GM13977 (cell line): ENCODE results near the gene AQP6.

Source experiments
- DNase-seq: peaks from one replicate; pipeline ENCODE4 v3.0.0; 2012; ENCODE audit warnings: low spot score
- CTCF ChIP-seq: IDR thresholded peaks from 2 replicates; pipeline ENCODE4 v1.5.1; 2012; ENCODE audit warnings: mild to moderate bottlenecking, control low read depth; ENCODE audit not compliant: insufficient read depth; ENCODE audit errors: extremely low read depth, missing control alignments
- in situ Hi-C: fragments of 300-500 bp; cut with MboI; formaldehyde crosslinking; loops from one replicate; pipeline ENCODE4 v1.12.0; 2022; ENCODE audit warnings: low sequenced_read_pairs, low pct_unique_long_range_greater_than_20kb, mixed read lengths, inconsistent platforms; ENCODE audit not compliant: unreplicated experiment

AQP6 gene

GRCh38 chr12:49936925-49937324 lies 35.8 kb upstream of the AQP6 start:
- no peak for TF ChIP-seq CTCF
- no peak for DNase-seq
- in situ Hi-C loops: no loop called here

- in situ Hi-C loops: no loop called here
- TF ChIP-seq CTCF: no peak
- no peak for DNase-seq
Measured at GRCh38 chr12:49937639-49938300, 35.0 kb upstream of the AQP6 start.

GRCh38 chr12:49939307-49939706 lies 33.4 kb upstream of the AQP6 start:
- no peak for TF ChIP-seq CTCF
- in situ Hi-C loops: no loop called here

GRCh38 chr12:49939707-49940106 lies 33.0 kb upstream of the AQP6 start:
- no peak for TF ChIP-seq CTCF
- in situ Hi-C loops: no loop called here
- DNase-seq: no peak

More at GRCh38 chr12:49939307-49939706, 33.4 kb upstream of the AQP6 start:
- no peak for DNase-seq

GRCh38 chr12:49941556-49942511 lies 30.9 kb upstream of the AQP6 start:
- in situ Hi-C loops: no loop called here
- TF ChIP-seq CTCF: no peak
- no peak for DNase-seq

GRCh38 chr12:49942512-49942893 lies 30.2 kb upstream of the AQP6 start:
- TF ChIP-seq CTCF: no peak
- no peak for DNase-seq
- in situ Hi-C loops: no loop called here
